HG03460 (cell line): Measurements from ENCODE around the gene SCYL1.
"Not testable (repeated sequence)": the region's sequence is repeated elsewhere in the genome, so short reads cannot be mapped to it uniquely, and the experiment has no call there.

Experiments used
- ATAC-seq: cut with Tn5 transposase; IDR thresholded peaks from one replicate; pipeline ENCODE4 v1.9.1; 2021; ENCODE audit not compliant: unreplicated experiment

Gene SCYL1

DNA sequence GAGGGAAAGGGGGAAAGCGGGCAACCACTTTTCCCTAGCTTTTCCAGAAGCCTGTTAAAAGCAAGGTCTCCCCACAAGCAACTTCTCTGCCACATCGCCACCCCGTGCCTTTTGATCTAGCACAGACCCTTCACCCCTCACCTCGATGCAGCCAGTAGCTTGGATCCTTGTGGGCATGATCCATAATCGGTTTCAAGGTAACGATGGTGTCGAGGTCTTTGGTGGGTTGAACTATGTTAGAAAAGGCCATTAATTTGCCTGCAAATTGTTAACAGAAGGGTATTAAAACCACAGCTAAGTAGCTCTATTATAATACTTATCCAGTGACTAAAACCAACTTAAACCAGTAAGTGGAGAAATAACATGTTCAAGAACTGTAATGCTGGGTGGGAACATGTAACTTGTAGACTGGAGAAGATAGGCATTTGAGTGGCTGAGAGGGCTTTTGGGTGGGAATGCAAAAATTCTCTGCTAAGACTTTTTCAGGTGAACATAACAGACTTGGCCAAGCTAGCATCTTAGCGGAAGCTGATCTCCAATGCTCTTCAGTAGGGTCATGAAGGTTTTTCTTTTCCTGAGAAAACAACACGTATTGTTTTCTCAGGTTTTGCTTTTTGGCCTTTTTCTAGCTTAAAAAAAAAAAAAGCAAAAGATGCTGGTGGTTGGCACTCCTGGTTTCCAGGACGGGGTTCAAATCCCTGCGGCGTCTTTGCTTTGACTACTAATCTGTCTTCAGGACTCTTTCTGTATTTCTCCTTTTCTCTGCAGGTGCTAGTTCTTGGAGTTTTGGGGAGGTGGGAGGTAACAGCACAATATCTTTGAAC lies 19.2 kb upstream of the SCYL1 start:
- ATAC-seq = no peak

DNA sequence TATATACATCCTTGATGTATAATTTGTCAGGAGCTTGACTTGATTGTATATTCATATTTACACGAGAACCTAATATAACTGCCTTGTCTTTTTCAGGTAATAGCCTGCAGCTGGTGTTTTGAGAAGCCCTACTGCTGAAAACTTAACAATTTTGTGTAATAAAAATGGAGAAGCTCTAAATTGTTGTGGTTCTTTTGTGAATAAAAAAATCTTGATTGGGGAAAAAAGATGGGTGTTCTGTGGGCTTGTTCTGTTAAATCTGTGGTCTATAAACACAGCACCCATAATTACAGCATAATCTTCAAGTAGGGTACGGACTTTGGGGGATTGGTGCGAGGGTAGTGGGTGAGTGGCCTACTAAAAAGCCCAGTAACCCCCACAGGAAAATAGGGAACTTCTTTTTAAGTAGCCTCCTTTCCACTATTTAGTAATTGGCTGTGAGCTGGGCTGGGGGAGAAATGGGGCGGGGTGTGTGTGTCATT lies 18.6 kb upstream of the SCYL1 start:
- ATAC-seq = no peak

DNA sequence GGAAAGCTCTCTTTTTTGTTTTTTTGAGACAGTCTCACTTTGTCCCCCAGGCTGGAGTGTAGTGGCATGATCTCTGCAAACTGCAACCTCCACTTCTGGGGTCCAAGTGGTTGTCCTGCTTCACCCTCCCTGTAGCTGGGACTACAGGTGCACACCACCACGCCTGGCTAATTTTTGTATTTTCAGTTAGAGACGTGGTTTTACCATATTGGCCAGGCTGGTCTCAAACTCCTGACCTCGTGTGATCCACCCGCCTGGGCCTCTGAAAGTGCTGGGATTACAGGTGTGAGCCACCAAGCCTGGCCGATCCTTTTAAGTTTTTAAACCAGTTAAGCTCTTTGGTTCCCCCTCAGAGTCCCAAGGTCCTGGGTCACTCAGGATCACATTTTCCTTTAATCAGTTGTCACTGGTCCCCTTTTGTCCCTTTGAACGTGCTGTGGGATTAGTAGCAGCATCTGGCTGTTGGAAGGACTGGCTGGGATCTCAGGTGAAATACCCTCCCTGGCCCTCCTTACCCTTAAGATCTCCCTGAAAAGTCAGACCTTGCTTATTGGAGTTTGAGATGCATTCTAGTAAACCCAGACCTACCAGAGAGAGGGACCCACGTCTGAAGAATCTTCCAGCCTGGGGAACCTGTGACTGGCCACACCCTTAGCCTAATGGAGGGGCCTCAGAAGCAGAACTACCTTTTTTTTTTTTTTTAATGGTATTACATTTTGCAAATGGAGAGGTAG lies 17.9 kb upstream of the SCYL1 start:
- peak; percentile 30 for ATAC-seq

GRCh38 chr11:65512311-65512710 lies 12.6 kb upstream of the SCYL1 start:
- ATAC-seq = not testable (repeated sequence)

GRCh38 chr11:65516135-65516968 lies 8.5 kb upstream of the SCYL1 start:
- ATAC-seq = no peak

GRCh38 chr11:65518941-65519549 lies 5.8 kb upstream of the SCYL1 start:
- ATAC-seq = not testable (repeated sequence)

DNA sequence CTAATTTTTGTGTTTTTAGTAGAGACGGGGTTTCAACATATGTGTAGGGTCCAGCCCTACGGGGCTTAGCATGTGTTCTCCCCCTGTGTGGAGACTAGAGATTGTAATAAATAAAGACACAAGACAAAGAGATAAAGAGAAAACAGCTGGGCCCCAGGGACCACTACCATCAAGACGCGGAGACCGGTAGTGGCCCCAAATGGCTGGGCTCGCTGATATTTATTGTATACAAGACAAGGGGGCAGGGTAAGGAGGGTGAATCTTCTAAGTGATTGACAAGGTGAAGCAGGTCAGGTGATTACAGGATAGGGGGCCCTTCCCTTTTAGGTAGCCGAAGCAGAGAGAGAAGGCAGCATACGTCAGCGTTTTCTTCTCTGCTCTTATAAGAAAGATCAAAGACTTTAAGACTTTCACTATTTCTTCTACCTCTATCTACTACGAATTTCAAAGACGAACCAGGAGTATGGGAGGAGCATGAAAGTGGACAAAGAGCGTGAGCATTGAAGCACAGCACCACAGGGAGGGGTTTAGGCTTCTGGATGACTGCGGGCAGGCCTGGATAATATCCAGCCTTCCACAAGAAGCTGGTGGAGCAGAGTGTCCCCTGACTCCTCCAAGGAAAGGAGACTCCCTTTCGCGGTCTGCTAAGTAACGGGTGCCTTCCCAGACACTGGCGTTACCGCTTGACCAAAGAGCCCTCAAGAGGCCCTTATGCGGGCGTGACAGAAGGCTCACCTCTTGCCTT lies 2.9 kb upstream of the SCYL1 start:
- ATAC-seq = not testable (repeated sequence)

- not testable (repeated sequence) for ATAC-seq
Observed at GRCh38 chr11:65522718-65523630, 1.9 kb upstream of the SCYL1 start.

GRCh38 chr11:65523631-65523968 lies 1.3 kb upstream of the SCYL1 start:
- ATAC-seq = not testable (repeated sequence)

DNA sequence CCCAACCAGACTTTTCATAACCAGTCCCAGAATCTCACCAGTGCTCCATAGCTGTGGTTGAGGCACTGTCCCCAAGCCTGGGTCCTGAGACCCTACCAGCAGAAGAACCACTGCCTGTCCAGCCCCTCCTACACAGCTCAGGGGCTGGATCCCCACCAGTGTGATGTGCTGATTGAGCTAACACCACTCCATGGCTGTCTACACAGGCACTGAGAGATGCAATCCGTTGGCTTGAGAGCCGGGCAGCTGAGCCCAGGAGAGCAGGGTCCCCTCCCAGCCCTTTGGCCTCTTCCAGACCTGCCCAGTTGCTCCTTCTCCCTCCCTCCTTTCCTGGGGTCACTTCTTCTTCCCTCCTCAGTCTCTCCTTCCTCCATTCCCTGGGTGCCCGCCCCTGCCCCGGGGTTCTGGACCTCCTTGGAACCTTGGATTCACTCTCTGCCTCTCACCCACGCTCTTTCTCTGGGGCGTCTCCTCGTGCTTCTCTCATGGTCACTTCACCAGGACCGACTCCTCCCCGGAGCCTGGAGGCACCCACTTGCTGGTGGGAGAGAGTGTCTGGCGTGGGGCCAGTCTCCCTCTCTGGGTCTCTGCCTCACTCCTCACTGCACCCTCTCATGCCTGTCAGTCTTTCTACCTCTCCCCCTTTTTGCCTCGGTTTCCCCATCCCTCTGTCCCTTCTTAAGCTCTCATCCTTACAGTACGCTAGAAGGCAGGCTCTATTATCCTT lies 706 bp upstream of the SCYL1 start:
- ATAC-seq = no peak

DNA sequence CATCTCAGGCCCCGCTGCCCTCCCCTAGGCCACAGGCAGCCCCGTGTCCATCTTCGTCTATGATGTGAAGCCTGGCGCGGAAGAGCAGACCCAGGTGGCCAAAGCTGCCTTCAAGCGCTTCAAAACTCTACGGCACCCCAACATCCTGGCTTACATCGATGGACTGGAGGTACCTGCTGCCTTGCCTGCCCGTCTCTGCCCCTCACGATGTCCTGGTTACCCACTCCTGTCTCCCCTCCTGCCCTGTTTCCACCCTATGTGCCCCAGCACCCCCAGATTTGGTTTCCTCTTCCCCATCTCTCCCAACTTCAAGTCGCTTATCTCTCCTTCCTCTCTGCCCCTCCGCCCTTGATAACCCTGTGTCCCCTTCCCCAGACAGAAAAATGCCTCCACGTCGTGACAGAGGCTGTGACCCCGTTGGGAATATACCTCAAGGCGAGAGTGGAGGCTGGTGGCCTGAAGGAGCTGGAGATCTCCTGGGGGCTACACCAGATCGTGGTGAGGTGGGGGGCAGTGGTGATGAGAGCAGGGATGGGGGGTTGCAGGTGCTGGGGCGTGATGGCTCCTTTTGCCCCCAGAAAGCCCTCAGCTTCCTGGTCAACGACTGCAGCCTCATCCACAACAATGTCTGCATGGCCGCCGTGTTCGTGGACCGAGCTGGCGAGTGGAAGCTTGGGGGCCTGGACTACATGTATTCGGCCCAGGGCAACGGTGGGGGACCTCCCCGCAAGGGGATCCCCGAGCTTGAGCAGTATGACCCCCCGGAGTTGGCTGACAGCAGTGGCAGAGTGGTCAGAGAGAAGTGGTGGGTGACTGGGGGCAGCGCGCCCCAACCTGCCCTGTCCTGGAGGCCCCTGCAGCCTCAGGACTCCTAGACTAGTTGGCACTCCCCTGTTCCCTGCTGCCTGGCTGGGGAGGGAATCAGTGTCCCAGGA lies 930 bp downstream of the SCYL1 start:
- ATAC-seq = no peak

- no peak for ATAC-seq
Observed at GRCh38 chr11:65526744-65527143, 1.9 kb downstream of the SCYL1 start.

GRCh38 chr11:65528819-65529350 lies 4.0 kb downstream of the SCYL1 start:
- ATAC-seq = no peak

DNA sequence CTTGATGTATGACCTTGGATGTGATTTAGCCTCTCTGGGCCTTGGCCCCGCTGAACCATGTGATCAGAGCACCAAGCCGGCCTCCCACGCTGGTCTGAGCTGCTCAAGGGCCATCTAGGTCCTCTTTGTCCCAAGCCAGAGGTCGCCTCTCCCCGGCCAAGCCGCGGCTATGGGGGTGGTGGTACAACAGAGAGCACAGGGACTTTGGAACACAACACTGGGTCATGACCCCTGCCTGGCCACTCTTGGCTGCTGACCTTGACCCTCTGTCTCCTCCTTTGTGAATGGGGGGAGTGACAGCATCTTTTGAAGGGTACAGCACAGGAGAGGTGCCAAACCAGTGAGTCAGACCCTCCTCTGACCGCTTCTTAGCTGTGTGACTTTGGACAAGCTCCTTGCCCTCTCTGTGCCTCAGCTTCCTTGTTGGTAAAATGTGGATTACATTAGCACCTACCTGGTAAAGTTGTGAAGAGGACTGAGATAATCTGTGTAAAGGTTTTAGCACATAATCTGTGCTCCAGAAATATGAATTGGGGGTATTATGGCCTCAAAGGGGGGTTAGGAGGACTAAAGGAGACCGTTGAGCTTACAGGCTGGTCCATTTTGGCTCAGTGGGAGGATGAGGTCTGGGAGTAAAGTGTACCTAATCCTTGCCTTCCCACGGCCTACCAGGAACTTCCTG lies 4.7 kb downstream of the SCYL1 start:
- ATAC-seq = no peak

DNA sequence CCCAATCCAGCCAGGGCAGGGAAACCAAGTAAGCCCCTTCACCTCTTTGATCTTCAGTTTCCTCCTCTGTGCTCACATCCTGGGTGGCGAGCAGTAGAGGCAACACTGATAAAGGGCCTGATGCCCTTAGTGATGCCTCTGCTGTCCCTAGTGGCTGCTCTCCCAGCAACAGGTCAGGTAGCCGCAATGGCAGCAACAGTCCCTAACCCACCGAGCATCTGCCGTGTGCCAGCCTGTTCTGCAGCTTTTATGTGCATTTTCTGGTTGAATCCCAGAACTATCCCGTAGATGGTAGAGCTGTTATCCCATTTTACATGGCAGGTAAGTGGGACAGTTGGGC lies 5.2 kb downstream of the SCYL1 start:
- no peak for ATAC-seq

- ATAC-seq = no peak
Observed at GRCh38 chr11:65532388-65533064, 7.6 kb downstream of the SCYL1 start.
